GM10847 (cell line): ENCODE results near the gene MDH1B.

Source experiments
- POLR2A ChIP-seq: IDR thresholded peaks from 2 replicates; pipeline ENCODE4 v1.6.1; 2011; ENCODE audit not compliant: insufficient read length; ENCODE audit errors: extremely low read depth

The MDH1B gene

GRCh38 chr2:206765242-206766056 lies at the start of gene MDH1B, which contains the start of gene FASTKD2:
Gene MDH1B (minus strand): TSS chr2:206765328. CDS start chr2:206765271, 57 bp downstream.
Gene FASTKD2 (plus strand): TSS chr2:206765606. CDS start chr2:206766694, 1,088 bp downstream.
- peak; percentile 44 for TF ChIP-seq POLR2A

DNA sequence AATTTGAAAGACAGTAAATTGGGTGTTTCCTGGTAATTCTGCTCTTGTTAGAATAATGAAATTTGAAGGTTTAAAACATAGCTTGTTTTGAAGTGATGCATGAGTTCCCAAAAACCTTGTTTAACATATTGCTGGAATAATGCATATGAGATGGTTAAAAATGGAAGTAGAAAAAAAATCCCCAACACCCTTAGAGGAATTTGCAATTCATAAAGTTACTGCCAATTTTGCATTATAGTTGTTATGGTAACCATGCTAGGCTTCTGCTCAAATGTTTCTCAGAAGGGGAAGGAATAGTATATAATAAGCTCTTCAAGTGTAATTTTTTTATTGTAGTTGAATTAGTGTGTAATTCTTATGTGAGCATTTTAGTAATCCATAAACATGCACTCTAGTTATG lies 49.4 kb upstream of the MDH1B start:
- TF ChIP-seq POLR2A: no peak

GRCh38 chr2:206805887-206806607 lies 40.9 kb upstream of the MDH1B start:
- no peak for TF ChIP-seq POLR2A

GRCh38 chr2:206804326-206804725 lies 39.2 kb upstream of the MDH1B start:
- no peak for TF ChIP-seq POLR2A

GRCh38 chr2:206802654-206803514 lies 37.8 kb upstream of the MDH1B start:
- TF ChIP-seq POLR2A: no peak

GRCh38 chr2:206801418-206802189 lies 36.5 kb upstream of the MDH1B start:
- no peak for TF ChIP-seq POLR2A

DNA sequence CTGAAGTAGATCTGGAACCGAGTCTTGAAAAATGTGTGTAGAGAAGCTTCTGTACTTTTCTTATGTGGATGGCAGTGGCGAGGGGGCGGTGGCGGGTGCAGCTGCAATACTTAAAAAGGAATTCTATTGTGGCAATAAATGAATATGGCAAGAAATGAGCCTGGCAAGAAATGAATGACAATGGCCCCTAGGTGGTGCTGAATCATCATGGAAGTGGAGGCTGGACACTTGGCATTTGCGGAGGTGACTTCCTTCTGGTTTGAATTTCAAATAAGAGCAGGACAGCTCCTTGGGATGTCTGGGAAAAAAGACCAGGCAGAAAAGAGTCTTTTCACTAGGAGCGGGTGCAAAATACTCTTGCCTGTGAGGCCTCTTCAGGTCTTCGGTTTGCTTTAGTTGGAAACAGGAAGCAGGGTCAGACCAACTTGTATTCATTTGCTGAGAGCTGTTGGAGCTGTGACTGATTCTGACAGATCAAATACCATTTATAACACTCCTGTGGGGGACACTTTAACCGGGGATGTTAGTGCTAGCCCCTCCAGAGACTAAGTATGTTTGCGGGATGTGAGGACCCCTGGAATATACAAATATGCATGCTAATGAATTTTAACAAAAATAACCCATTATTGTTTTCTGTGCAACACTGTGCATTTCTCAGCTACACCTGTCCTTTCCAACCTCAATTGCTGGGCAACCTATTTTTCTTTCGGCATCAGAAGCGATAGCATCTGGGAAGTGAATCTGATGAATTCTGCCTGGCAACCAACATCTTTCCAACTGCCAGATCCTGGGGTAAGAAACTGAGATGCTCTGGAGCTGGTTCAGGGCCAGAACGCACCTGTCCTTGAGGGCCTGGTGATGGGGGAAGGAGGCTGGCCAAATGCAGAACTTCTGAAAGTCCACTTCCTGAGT lies 35.6 kb upstream of the MDH1B start:
- TF ChIP-seq POLR2A: no peak

GRCh38 chr2:206799083-206799482 lies 34.0 kb upstream of the MDH1B start:
- no peak for TF ChIP-seq POLR2A

GRCh38 chr2:206798000-206798399 lies 32.9 kb upstream of the MDH1B start:
- no peak for TF ChIP-seq POLR2A

DNA sequence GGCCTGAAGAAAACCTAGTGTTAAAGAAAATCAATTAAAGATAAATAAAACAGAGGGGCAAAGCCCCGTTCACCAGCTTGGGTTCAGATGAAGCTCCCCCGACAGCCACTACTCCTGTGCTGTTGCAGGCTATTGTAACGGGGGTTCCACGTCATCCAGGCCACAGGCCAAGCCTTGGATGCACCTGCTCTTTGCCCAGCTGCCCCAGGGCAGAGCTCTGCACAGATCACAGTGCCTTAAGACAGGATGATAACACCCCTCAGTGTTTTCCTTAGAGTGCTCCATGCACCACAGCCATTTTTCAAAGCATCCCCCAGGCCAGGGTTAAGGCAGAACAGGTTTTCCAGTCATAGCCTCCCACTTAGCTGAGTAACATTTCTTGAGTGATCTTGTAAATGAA lies 32.2 kb upstream of the MDH1B start:
- TF ChIP-seq POLR2A: no peak

DNA sequence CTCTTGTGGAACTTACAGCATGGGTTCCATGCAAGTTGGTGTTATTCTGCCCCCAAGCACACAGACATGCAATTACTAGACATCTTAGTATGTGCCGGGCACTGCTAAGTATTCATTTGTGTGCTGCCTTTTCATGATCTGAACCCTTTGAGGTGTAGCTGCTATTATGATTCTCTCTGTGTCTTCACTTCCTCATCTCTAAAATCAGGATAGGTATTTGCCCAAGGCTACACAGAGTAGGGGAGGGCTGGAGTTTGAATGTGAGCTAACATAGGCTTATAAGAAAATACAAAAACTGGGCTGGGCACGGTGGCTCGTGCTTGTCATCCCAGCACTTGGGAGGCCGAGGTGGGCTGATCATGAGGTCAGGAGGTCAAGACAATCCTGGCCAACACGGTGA lies 27.5 kb upstream of the MDH1B start:
- no peak for TF ChIP-seq POLR2A

- TF ChIP-seq POLR2A: no peak
These were observed 25.3 kb upstream of the MDH1B start for GRCh38 chr2:206790311-206790935.

GRCh38 chr2:206784559-206785353 lies 19.6 kb upstream of the MDH1B start:
- TF ChIP-seq POLR2A: no peak

DNA sequence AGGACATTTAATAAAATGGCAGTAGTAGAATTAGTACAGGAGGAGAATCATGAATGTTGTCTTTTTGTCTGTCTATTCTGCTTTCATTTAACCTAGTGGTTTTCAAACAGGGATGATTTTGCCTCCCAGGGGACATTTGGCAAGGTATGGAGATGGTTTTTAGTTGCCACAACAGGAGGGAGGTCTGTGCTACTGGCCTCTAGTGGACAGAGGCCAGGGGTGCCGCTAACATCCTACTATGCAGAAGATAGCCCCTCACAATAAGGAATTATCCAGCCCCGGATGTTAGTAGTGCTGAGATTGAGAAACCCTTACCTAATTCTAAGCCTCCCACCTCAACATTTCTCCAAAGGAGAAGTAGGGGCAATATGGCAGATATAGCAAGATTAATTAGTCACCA lies 18.6 kb upstream of the MDH1B start:
- TF ChIP-seq POLR2A: no peak
